ENCODE measurements around the gene SETD9. TPM values are rescaled to one million over a fixed set of nuclear protein-coding genes. Genes with fewer than 3 reads are reported as not detected.

Gene SETD9
- total RNA-seq: 14.8 and 17.6 TPM in 2 replicates

GRCh38 chr5:56909294-56910209 lies at the start of gene SETD9:
TSS of gene SETD9 (plus strand) at chr5:56909596. CDS start at chr5:56909646, 50 bp downstream.

GRCh38 chr5:56951946-56952691 lies 42.7 kb downstream of the SETD9 start, which contains the start of gene MIER3:
TSS of gene MIER3 (minus strand) at chr5:56952123. CDS start at chr5:56952102, 21 bp downstream.

Other genes starting within 250 kb of the SETD9 start
- 6.5 and 23.8 TPM in 2 replicates for gene MAP3K1, start 94.0 kb upstream of the SETD9 start, total RNA-seq
- 10.1 and 15.0 TPM in 2 replicates for gene MIER3, start 42.5 kb downstream of the SETD9 start, total RNA-seq

All from mesangial cell (primary cell).